Heart right ventricle (tissue), 16 donors: ENCODE data around the gene SPTLC1. TPM values are rescaled to one million over a fixed set of nuclear protein-coding genes. Genes with fewer than 3 reads are reported as not detected.

Source experiments
- ATAC-seq, 8 donors: fragments of 200-7000 bp; cut with Tn5 transposase; one replicate each; pipeline ENCODE4 v1.9.1; 2020; ENCODE audit warnings: mild to moderate bottlenecking in 8 of 8, moderate library complexity in 8 of 8, moderate number of reproducible peaks in 1 of 8
- DNase-seq, 2 donors: peaks; one replicate each; pipeline ENCODE4 v3.0.0-alpha.2; 2020
- H3K27ac ChIP-seq, 10 donors: fragments of 200-600 bp; sonication (generic) in 2 of 10; one replicate each; pipeline versions ENCODE4 v1.5.0 to v1.8.0; 2020 to 2022; ENCODE audit warnings: mild to moderate bottlenecking in 3 of 10
- H3K27me3 ChIP-seq, 7 donors: fragments of 200-600 bp; one replicate each; pipeline ENCODE4 v1.8.0; 2021 to 2022; ENCODE audit warnings: mild to moderate bottlenecking in 2 of 7
- H3K36me3 ChIP-seq, 9 donors: fragments of 200-600 bp; sonication (generic) in 1 of 9; one replicate each; pipeline versions ENCODE4 v1.5.0 to v1.8.0; 2020 to 2022; ENCODE audit warnings: mild to moderate bottlenecking in 2 of 9
- H3K4me1 ChIP-seq, 9 donors: fragments of 200-600 bp; sonication (generic) in 1 of 9; one replicate each; pipeline versions ENCODE4 v1.5.0 to v1.8.0; 2020 to 2022; ENCODE audit warnings: mild to moderate bottlenecking in 4 of 9
- H3K4me3 ChIP-seq, 10 donors: fragments of 200-600 bp; sonication (generic) in 2 of 10; one replicate each; pipeline versions ENCODE4 v1.5.0 to v1.8.0; 2020 to 2022; ENCODE audit warnings: mild to moderate bottlenecking in 7 of 10, moderate library complexity in 2 of 10
- H3K9me3 ChIP-seq, 11 donors: fragments of 200-600 bp in 10 of 11; sonication (generic) in 2 of 11; one replicate each; pipeline versions ENCODE4 v1.5.0 to v1.8.0; 2013 to 2022; ENCODE audit warnings: mild to moderate bottlenecking in 2 of 11, control low read depth in 1 of 11, moderate library complexity in 1 of 11
- CTCF ChIP-seq, 9 donors: fragments of 200-600 bp; sonication (generic) in 2 of 9; IDR thresholded peaks; one replicate each; pipeline versions ENCODE4 v1.5.0 to v1.8.0; 2021 to 2022; ENCODE audit warnings: antibody characterized with exemption in 9 of 9, mild to moderate bottlenecking in 5 of 9, moderate library complexity in 1 of 9
- WGBS, 2 donors: extraction: QIAGEN DNeasy Blood & Tissue Kit; methylation state at CpG; one replicate each; pipeline ENCODE4 v1.1.7; 2013; ENCODE audit warnings: inconsistent platforms in 1 of 2; 5-methylcytosine and 5-hydroxymethylcytosine counted together
- intact Hi-C, 10 donors: fragments of 100-400 bp; cut with DNase I; formaldehyde crosslinking; loops; one replicate each; pipeline versions ENCODE4 v1.11.1 to v1.14.2; 2022
- polyA plus RNA-seq, 2 donors: library from polyadenylated mRNA; stranded (reverse); fragments of 200-250 nt; gene quantifications; one replicate each; pipeline ENCODE4 v1.2.3, GENCODE V29; 2013
- total RNA-seq, 10 donors: library from RNA; stranded (reverse); fragmentation: NEBNext Ultra II Directional in 3 of 10; extraction: Animal tissue kit (Norgen Biotek cat#: 25700) in 3 of 10; gene quantifications; one replicate each; pipeline versions ENCODE4 v1.2.1 to v1.2.4, GENCODE V29; 2021 to 2023
- donor health status: Arrhythmogenic right ventricular cardiomyopathy.
- donor health status: ischemic (EF 13 %, LVEDD 7.1; RV severe dilation, severe dysfunction).
- donor health status: healthy with polysubstance abuse.
- donor health status: DM: no; HTN: yes; CAD: no.
- donor health status: DM: no; HTN: no; CAD: no.
- donor health status: ischemic (EF 25% LVEDD 6.9; RV normal size, moderate dysfunction).
- donor health status: ischemic (EF 25% LVEDD 5.7; RV mildly dilated, moderate dysfunction).
- donor health status: healthy.
- donor health status: DM: yes; HTN: yes; CAD: no.
- donor health status: Ischemic cardiomyopathy.
- donor health status: ischemic (EF 35%, LVEDD 5.7; RV mildly dilated, moderate dysfunction).
- donor health status: nonischemic (EF 11% LVEDD 7.7; RV severe dilation, severe dysfunction).
- donor health status: DM: yes; HTN: yes; CAD: no.
- donor health status: PGD.
- donor health status: ischemic (EF 29% LVEDD 5.4; RV normal size, mild dysfunction).
- donor health status: nonischemic (EF 23%, LVEDD 6.1; RV moderate dilation, normal function).

The SPTLC1 gene
- total and polyA plus RNA-seq, 12 donors: 17.1 to 28.1 (median 23.0) TPM

- Histone ChIP-seq H3K27ac (no peak overlapping the region), H3K4me1 (peaks cover 0 to 8% (median 0%) of the 10 kb centered on the region in 9 donors), H3K36me3 (peaks cover 0 to 39% (median 5%) of the 10 kb centered on the region in 9 donors), H3K4me3 (no peak overlapping the region), H3K9me3 (peaks cover 0 to 11% (median 0%) of the 10 kb centered on the region in 11 donors), H3K27me3 (no peaks in the 10 kb centered on the region)
- intact Hi-C loops: no loop called here
- no peak for TF ChIP-seq CTCF (IDR thresholded peaks at IDR 0.05)
- WGBS, 2 donors: 93 to 95% methylated on average over 5 of the region's 5 CpGs
- peak in 1 of 8 donors; percentile 39 for ATAC-seq
- no peak for DNase-seq
Measured at GRCh38 chr9:92100237-92100911, 14.8 kb downstream of the SPTLC1 start.

GRCh38 chr9:92098638-92099037 lies 16.6 kb downstream of the SPTLC1 start:
- Histone ChIP-seq H3K9me3 (peaks cover 0 to 11% (median 0%) of the 10 kb centered on the region in 11 donors), H3K4me3 (peak overlapping the region in 6 of 10 donors; percentile 25 to 44 (median 27)), H3K27me3 (no peaks in the 10 kb centered on the region), H3K4me1 (peaks cover 0 to 14% (median 0%) of the 10 kb centered on the region in 9 donors), H3K27ac (peak overlapping the region in 1 of 10 donors; percentile 54), H3K36me3 (peaks cover 0 to 35% (median 0%) of the 10 kb centered on the region in 9 donors)
- WGBS, 2 donors: 22 to 58% methylated on average over 1 of the region's 1 CpG
- intact Hi-C loops: no loop called here
- no peak for TF ChIP-seq CTCF (IDR thresholded peaks at IDR 0.05)
- no peak for ATAC-seq
- no peak for DNase-seq

GRCh38 chr9:92097997-92098482 lies 17.2 kb downstream of the SPTLC1 start:
- H3K9me3 ChIP-seq: peaks cover 0 to 11% (median 0%) of the 10 kb centered on the region in 11 donors
- no peaks in the 10 kb centered on the region for H3K27me3 ChIP-seq
- peaks cover 0 to 14% (median 0%) of the 10 kb centered on the region in 9 donors for H3K4me1 ChIP-seq
- intact Hi-C loops: no loop called here
- peaks cover 0 to 29% (median 0%) of the 10 kb centered on the region in 9 donors for H3K36me3 ChIP-seq
- WGBS, 2 donors: 29 to 48% methylated on average over 26 of the region's 26 CpGs
- peak overlapping the region in 2 of 10 donors; percentile 29 to 54 for H3K27ac ChIP-seq
- peak overlapping the region in 6 of 10 donors; percentile 25 to 44 (median 27) for H3K4me3 ChIP-seq
- no peak for TF ChIP-seq CTCF (IDR thresholded peaks at IDR 0.05)
- DNase-seq (peak; percentile 54 to 77), ATAC-seq (peak; percentile 29 to 89 (median 78))

GRCh38 chr9:92095236-92095635 lies 20.0 kb downstream of the SPTLC1 start:
- ATAC-seq: no peak
- no peak for DNase-seq
- Histone ChIP-seq H3K36me3 (peaks cover 0 to 28% (median 0%) of the 10 kb centered on the region in 9 donors), H3K4me1 (peaks cover 0 to 14% (median 0%) of the 10 kb centered on the region in 9 donors), H3K4me3 (no peak overlapping the region), H3K27me3 (no peaks in the 10 kb centered on the region), H3K9me3 (no peaks in the 10 kb centered on the region), H3K27ac (no peak overlapping the region)
- TF ChIP-seq CTCF (IDR thresholded peaks at IDR 0.05): no peak
- intact Hi-C loops: no loop called here
- 91 to 97% methylated on average over 1 of the region's 1 CpG for WGBS, 2 donors
